Amniotic epithelial cell (primary cell): ENCODE data around the gene XRCC1.
"Not testable (repeated sequence)": the region's sequence is repeated elsewhere in the genome, so short reads cannot be mapped to it uniquely, and the experiment has no call there.

Source experiments
- DNase-seq: peaks from one replicate; pipeline ENCODE4 v3.0.0-alpha.2; 2010; ENCODE audit warnings: low read depth

XRCC1 gene

GRCh38 chr19:43575955-43576878, 890 bp upstream of the XRCC1 start:
- no peak for DNase-seq

GRCh38 chr19:43574424-43575155, 737 bp downstream of the XRCC1 start:
- peak; percentile 37 for DNase-seq

- DNase-seq: no peak
Measured at GRCh38 chr19:43572171-43572588, 3.1 kb downstream of the XRCC1 start.

- no peak for DNase-seq
Measured at GRCh38 chr19:43570174-43570791, 5.0 kb downstream of the XRCC1 start.

GRCh38 chr19:43569657-43570056, 5.7 kb downstream of the XRCC1 start:
- DNase-seq: no peak

GRCh38 chr19:43564800-43565199, 10.5 kb downstream of the XRCC1 start:
- DNase-seq: no peak

GRCh38 chr19:43563816-43564457, 11.4 kb downstream of the XRCC1 start:
- DNase-seq: no peak

GRCh38 chr19:43562698-43563241, 12.6 kb downstream of the XRCC1 start:
- DNase-seq: peak; percentile 78

- DNase-seq: no peak
Measured at GRCh38 chr19:43562226-43562697, 13.1 kb downstream of the XRCC1 start.

GRCh38 chr19:43561139-43561970, 14.0 kb downstream of the XRCC1 start:
- DNase-seq: no peak

GRCh38 chr19:43560687-43561086, 14.6 kb downstream of the XRCC1 start:
- DNase-seq: peak; percentile 32

GRCh38 chr19:43555185-43555770, 20.0 kb downstream of the XRCC1 start:
- DNase-seq: peak; percentile 64

- DNase-seq: no peak
Measured at GRCh38 chr19:43554317-43554895, 20.9 kb downstream of the XRCC1 start.

GRCh38 chr19:43553656-43554055, 21.7 kb downstream of the XRCC1 start:
- DNase-seq: no peak

- no peak for DNase-seq
Measured at GRCh38 chr19:43552616-43553015, 22.7 kb downstream of the XRCC1 start.

- no peak for DNase-seq
Measured at GRCh38 chr19:43552198-43552450, 23.2 kb downstream of the XRCC1 start.

- DNase-seq: no peak
Measured at GRCh38 chr19:43551399-43552197, 23.7 kb downstream of the XRCC1 start.

- DNase-seq: no peak
Measured at GRCh38 chr19:43548706-43549105, 26.6 kb downstream of the XRCC1 start.

GRCh38 chr19:43547926-43548325, 27.4 kb downstream of the XRCC1 start:
- not testable (repeated sequence) for DNase-seq
